K562 treated with DMSO at 1 percent for 4 hours (cell line): ENCODE data around the gene NEK1. TPM values are rescaled to one million over a fixed set of nuclear protein-coding genes. Genes with fewer than 3 reads are reported as not detected.

ENCODE experiments used
- total RNA-seq: library from RNA; unstranded; fragments of 300-600 nt; gene quantifications from 2 replicates; pipeline ENCODE4 v1.2.3, GENCODE V29; 2022; ENCODE audit not compliant: insufficient read depth

NEK1 gene, protein sequence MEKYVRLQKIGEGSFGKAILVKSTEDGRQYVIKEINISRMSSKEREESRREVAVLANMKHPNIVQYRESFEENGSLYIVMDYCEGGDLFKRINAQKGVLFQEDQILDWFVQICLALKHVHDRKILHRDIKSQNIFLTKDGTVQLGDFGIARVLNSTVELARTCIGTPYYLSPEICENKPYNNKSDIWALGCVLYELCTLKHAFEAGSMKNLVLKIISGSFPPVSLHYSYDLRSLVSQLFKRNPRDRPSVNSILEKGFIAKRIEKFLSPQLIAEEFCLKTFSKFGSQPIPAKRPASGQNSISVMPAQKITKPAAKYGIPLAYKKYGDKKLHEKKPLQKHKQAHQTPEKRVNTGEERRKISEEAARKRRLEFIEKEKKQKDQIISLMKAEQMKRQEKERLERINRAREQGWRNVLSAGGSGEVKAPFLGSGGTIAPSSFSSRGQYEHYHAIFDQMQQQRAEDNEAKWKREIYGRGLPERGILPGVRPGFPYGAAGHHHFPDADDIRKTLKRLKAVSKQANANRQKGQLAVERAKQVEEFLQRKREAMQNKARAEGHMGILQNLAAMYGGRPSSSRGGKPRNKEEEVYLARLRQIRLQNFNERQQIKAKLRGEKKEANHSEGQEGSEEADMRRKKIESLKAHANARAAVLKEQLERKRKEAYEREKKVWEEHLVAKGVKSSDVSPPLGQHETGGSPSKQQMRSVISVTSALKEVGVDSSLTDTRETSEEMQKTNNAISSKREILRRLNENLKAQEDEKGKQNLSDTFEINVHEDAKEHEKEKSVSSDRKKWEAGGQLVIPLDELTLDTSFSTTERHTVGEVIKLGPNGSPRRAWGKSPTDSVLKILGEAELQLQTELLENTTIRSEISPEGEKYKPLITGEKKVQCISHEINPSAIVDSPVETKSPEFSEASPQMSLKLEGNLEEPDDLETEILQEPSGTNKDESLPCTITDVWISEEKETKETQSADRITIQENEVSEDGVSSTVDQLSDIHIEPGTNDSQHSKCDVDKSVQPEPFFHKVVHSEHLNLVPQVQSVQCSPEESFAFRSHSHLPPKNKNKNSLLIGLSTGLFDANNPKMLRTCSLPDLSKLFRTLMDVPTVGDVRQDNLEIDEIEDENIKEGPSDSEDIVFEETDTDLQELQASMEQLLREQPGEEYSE (N-terminal part only)
- total RNA-seq = 8.3 and 8.6 TPM in 2 replicates

DNA sequence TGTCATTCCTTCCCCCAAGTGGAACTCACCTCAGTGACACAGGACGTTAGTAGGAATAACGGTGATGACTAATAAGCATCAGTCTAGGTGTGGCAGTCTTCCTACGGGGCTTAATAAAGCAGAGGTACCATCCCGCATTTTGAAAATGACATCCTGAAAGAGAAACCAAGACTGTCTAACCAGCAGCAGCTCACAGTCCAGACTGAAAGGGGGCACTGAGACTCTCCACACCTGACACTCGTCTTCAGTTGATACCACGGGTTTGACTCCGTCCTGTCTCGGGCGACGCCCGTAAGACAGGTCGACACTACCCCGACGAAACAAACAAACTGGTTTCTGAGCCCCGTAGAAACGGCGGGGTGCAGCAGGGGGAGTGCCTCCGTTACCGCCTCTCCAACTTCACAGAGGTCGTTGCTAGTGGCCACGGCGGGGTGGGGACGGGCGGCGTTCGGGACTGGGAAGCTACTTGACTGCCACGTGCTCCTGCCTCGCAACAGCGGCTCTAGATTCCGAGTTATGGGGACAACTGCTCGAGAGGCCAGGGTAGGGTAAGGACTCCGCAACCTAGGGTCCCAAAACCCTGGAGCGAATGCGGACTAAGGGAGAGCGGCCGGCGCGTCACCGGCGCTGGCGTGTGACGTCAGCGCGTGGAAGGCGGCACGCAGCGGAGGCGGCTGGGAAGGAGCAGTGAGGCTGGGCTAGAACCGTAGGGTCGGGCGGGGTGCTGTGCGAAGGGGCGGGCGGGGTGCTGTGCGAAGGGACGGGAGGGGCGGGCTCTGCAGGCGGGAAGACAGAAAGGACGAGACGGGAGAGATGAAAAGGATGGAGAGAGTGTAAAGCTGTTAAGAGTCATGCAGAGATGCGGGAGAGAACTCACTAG, at the start of gene NEK1:
NEK1 (minus strand) TSS at position 593 of the 880 bp plus-strand sequence. CDS start 9,953 bp downstream, outside the sequence.

DNA sequence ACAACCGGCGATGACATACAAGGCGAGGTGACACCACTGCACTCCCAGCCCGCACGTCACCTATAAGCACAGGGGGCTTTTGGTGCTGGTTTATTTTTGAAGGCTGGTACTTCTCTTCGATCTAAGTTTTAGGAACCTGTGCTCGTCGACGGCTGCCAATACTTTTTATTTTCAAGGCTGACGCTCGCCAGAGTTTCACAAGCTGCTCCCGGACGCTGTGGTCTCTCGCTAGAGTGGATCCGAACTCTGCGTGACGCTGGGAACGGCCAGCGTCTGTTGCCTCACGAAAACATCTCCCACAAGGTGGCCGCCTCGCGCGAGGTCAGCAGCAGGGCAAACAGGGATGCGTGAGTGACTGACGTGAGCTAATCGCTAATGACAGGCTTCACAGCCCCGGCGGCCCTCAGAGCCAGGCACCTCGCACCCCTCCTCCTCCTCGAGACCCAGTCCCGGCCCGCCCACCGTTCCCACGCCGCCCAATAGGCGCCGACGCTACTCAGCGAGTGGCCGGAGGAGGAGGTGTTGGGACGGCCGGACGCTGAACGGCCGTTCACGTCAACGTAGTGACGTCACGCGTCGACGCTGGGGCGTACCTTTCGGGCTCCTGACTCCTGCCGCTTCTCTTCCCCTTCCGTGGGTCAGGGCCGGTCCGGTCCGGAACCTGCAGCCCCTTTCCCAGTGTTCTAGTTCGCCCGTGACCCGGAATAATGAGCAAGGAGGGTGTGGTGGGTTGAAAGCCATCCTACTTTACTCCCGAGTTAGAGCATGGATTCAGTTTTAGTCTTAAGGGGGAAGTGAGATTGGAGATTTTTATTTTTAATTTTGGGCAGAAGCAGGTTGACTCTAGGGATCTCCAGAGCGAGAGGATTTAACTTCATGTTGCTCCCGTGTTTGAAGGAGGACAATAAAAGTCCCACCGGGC, 7.8 kb upstream of the NEK1 start, which contains the start of gene CLCN3:
CLCN3 (plus strand) TSS at position 621 of the 922 bp plus-strand sequence. CDS start 15,351 bp downstream, outside the sequence.

Other genes with a start within 250 kb of the NEK1 start
- gene CLCN3, start 8.0 kb upstream of the NEK1 start, total RNA-seq = 28.1 and 28.6 TPM in 2 replicates
- gene HPF1, start 145.4 kb upstream of the NEK1 start, total RNA-seq = 29.0 and 30.4 TPM in 2 replicates